ENCODE data around the gene CYP4F12.

CYP4F12 gene

GRCh38 chr19:15666186-15666585 is 6.7 kb upstream of the CYP4F12 start:
- DNase-seq (ENCODE audit: low spot score): no peak
- H3K18ac ChIP-seq (ENCODE audit: low read length): no peak overlapping the region
- H2AFZ ChIP-seq (ENCODE audit: low read length): no peak overlapping the region
- H4K91ac ChIP-seq (ENCODE audit: low read depth, low read length, poor library complexity): no peak overlapping the region
- no peak overlapping the region for H2BK12ac ChIP-seq (ENCODE audit: low read length)
- H3K4me2 ChIP-seq (ENCODE audit: insufficient read depth, low read length, poor library complexity, severe bottlenecking): no peak overlapping the region
- no peak overlapping the region for H3K4ac ChIP-seq (ENCODE audit: low read length)
- no peak overlapping the region for H2BK120ac ChIP-seq (ENCODE audit: low read depth, low read length)
- H3K27ac ChIP-seq (replicated peaks; ENCODE audit: low read length): no peak overlapping the region
- H4K8ac ChIP-seq (ENCODE audit: low read depth, low read length): no peak overlapping the region
- H3K4me3 ChIP-seq (ENCODE audit: low read length in 2 of 2): no peak overlapping the region
- no peak overlapping the region for H3K23ac ChIP-seq (ENCODE audit: low read depth, low read length, poor library complexity)
- no peak overlapping the region for H2BK15ac ChIP-seq (ENCODE audit: low read length)
- no peak overlapping the region for H3K14ac ChIP-seq (ENCODE audit: low read length)
- H2BK5ac ChIP-seq (ENCODE audit: low read length): no peak overlapping the region
- no peaks in the 10 kb centered on the region for H3K4me1 ChIP-seq (ENCODE audit: control insufficient read depth in 2 of 2, insufficient read depth in 1 of 2, low read depth in 1 of 2, low read length in 2 of 2)
- no CpG with 5 or more reads among the region's 1 CpG for WGBS, 2 donors (ENCODE audit: extremely low coverage in 2 of 2, insufficient read length in 2 of 2, insufficient replicate concordance in 1 of 2)
- no peaks in the 10 kb centered on the region for H3K27me3 ChIP-seq (ENCODE audit: control insufficient read depth in 3 of 3, insufficient read depth in 3 of 3, low read depth in 1 of 3, low read length in 3 of 3)
- peaks cover 0 to 35% of the 10 kb centered on the region in 2 donors for H3K9me3 ChIP-seq (replicated peaks in 1 of 2; ENCODE audit: control insufficient read depth in 2 of 2, insufficient read depth in 1 of 2, low read depth in 1 of 2, low read length in 2 of 2)
- peaks cover 0 to 1% of the 10 kb centered on the region in 2 donors for H3K36me3 ChIP-seq (replicated peaks in 1 of 2; ENCODE audit: control insufficient read depth in 2 of 2, insufficient read depth in 2 of 2, low read length in 2 of 2)
- no peak overlapping the region for H3K9ac ChIP-seq (ENCODE audit: low read depth, low read length, poor library complexity)
- no peaks in the 10 kb centered on the region for H3K79me1 ChIP-seq (ENCODE audit: low read depth, low read length)
- H2AK5ac ChIP-seq (ENCODE audit: low read depth, low read length): no peak overlapping the region

GRCh38 chr19:15666883-15667282 is 6.0 kb upstream of the CYP4F12 start:
- H3K23ac ChIP-seq (ENCODE audit: low read depth, low read length, poor library complexity): no peak overlapping the region
- DNase-seq (ENCODE audit: low spot score): no peak
- no peak overlapping the region for H3K14ac ChIP-seq (ENCODE audit: low read length)
- H2BK120ac ChIP-seq (ENCODE audit: low read depth, low read length): no peak overlapping the region
- no peaks in the 10 kb centered on the region for H3K27me3 ChIP-seq (ENCODE audit: control insufficient read depth in 3 of 3, insufficient read depth in 3 of 3, low read depth in 1 of 3, low read length in 3 of 3)
- H2BK15ac ChIP-seq (ENCODE audit: low read length): no peak overlapping the region
- no peak overlapping the region for H2AFZ ChIP-seq (ENCODE audit: low read length)
- H4K8ac ChIP-seq (ENCODE audit: low read depth, low read length): no peak overlapping the region
- H3K9me3 ChIP-seq (replicated peaks in 1 of 2; ENCODE audit: control insufficient read depth in 2 of 2, insufficient read depth in 1 of 2, low read depth in 1 of 2, low read length in 2 of 2): peaks cover 0 to 39% of the 10 kb centered on the region in 2 donors
- H3K4me1 ChIP-seq (ENCODE audit: control insufficient read depth in 2 of 2, insufficient read depth in 1 of 2, low read depth in 1 of 2, low read length in 2 of 2): no peaks in the 10 kb centered on the region
- WGBS, 2 donors (ENCODE audit: extremely low coverage in 2 of 2, insufficient read length in 2 of 2, insufficient replicate concordance in 1 of 2): no CpG with 5 or more reads among the region's 4 CpGs
- no peak overlapping the region for H2BK5ac ChIP-seq (ENCODE audit: low read length)
- H3K27ac ChIP-seq (replicated peaks; ENCODE audit: low read length): no peak overlapping the region
- no peaks in the 10 kb centered on the region for H3K79me1 ChIP-seq (ENCODE audit: low read depth, low read length)
- H3K36me3 ChIP-seq (replicated peaks in 1 of 2; ENCODE audit: control insufficient read depth in 2 of 2, insufficient read depth in 2 of 2, low read length in 2 of 2): peaks cover 0 to 1% of the 10 kb centered on the region in 2 donors
- H2AK5ac ChIP-seq (ENCODE audit: low read depth, low read length): no peak overlapping the region
- no peak overlapping the region for H3K4me2 ChIP-seq (ENCODE audit: insufficient read depth, low read length, poor library complexity, severe bottlenecking)
- H3K9ac ChIP-seq (ENCODE audit: low read depth, low read length, poor library complexity): no peak overlapping the region
- H2BK12ac ChIP-seq (ENCODE audit: low read length): no peak overlapping the region
- no peak overlapping the region for H4K91ac ChIP-seq (ENCODE audit: low read depth, low read length, poor library complexity)
- no peak overlapping the region for H3K4me3 ChIP-seq (ENCODE audit: low read length in 2 of 2)
- no peak overlapping the region for H3K4ac ChIP-seq (ENCODE audit: low read length)
- no peak overlapping the region for H3K18ac ChIP-seq (ENCODE audit: low read length)

DNA sequence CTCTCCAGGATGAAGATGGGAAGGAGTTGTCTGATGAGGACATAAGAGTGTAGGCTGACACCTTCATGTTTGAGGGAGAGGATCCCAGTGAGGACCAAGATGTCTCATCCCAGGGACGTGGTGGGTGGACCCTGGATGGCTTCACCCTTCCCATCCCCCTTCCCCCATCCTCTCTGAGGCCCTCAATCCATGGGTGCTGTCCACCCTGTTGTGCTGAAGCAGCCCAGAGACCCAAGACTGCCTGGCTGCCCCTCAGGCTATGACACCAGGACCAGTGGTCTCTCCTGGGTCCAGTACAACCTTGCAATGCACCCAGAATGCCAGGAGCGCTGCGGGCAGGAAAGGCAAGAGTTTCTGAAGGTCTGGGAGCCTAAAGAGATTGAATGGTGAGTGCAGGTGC is 3.4 kb upstream of the CYP4F12 start:
- Histone ChIP-seq H3K4me2 (ENCODE audit: insufficient read depth, low read length, poor library complexity, severe bottlenecking) (no peak overlapping the region), H3K4me3 (ENCODE audit: low read length in 2 of 2) (no peak overlapping the region), H3K9ac (ENCODE audit: low read depth, low read length, poor library complexity) (no peak overlapping the region), H3K79me1 (ENCODE audit: low read depth, low read length) (peaks cover 2% of the 10 kb centered on the region), H2BK5ac (ENCODE audit: low read length) (no peak overlapping the region), H3K9me3 (replicated peaks in 1 of 2; ENCODE audit: control insufficient read depth in 2 of 2, insufficient read depth in 1 of 2, low read depth in 1 of 2, low read length in 2 of 2) (peaks cover 0 to 37% of the 10 kb centered on the region in 2 donors), H2BK12ac (ENCODE audit: low read length) (no peak overlapping the region), H3K23ac (ENCODE audit: low read depth, low read length, poor library complexity) (no peak overlapping the region), H3K18ac (ENCODE audit: low read length) (no peak overlapping the region), H3K4ac (ENCODE audit: low read length) (no peak overlapping the region), H4K91ac (ENCODE audit: low read depth, low read length, poor library complexity) (no peak overlapping the region), H3K4me1 (ENCODE audit: control insufficient read depth in 2 of 2, insufficient read depth in 1 of 2, low read depth in 1 of 2, low read length in 2 of 2) (no peaks in the 10 kb centered on the region), H2AK5ac (ENCODE audit: low read depth, low read length) (no peak overlapping the region), H2BK120ac (ENCODE audit: low read depth, low read length) (no peak overlapping the region), H3K27me3 (ENCODE audit: control insufficient read depth in 3 of 3, insufficient read depth in 3 of 3, low read depth in 1 of 3, low read length in 3 of 3) (no peaks in the 10 kb centered on the region), H2BK15ac (ENCODE audit: low read length) (no peak overlapping the region), H3K27ac (replicated peaks; ENCODE audit: low read length) (no peak overlapping the region), H2AFZ (ENCODE audit: low read length) (no peak overlapping the region), H3K14ac (ENCODE audit: low read length) (no peak overlapping the region), H4K8ac (ENCODE audit: low read depth, low read length) (no peak overlapping the region), H3K36me3 (replicated peaks in 1 of 2; ENCODE audit: control insufficient read depth in 2 of 2, insufficient read depth in 2 of 2, low read length in 2 of 2) (no peaks in the 10 kb centered on the region)
- WGBS, 2 donors (ENCODE audit: extremely low coverage in 2 of 2, insufficient read length in 2 of 2, insufficient replicate concordance in 1 of 2): no CpG with 5 or more reads among the region's 3 CpGs
- no peak for DNase-seq (ENCODE audit: low spot score)

DNA sequence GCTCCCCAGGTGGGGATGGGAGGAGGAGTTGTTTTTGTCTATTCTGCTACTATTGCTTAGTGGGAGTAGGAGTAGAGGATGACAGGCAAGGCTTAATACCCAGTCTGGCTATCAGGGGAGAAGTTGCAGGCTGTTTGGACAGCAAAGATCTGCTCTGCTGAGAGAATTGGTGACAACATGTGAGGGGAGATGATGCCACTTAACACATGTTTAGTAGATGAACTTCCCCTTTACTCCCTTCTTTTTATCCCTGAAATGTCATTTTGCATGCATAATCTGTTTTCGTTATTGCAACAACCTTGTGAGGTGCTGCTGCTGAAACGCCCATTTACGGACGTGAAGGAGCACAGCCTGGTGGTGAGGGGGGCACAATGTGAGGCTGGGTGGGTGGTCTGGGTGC is 3.0 kb upstream of the CYP4F12 start:
- H3K9me3 ChIP-seq (replicated peaks in 1 of 2; ENCODE audit: control insufficient read depth in 2 of 2, insufficient read depth in 1 of 2, low read depth in 1 of 2, low read length in 2 of 2): peaks cover 0 to 39% of the 10 kb centered on the region in 2 donors
- no CpG with 5 or more reads among the region's 4 CpGs for WGBS, 2 donors (ENCODE audit: extremely low coverage in 2 of 2, insufficient read length in 2 of 2, insufficient replicate concordance in 1 of 2)

More for the DNA sequence above, 3.0 kb upstream of the CYP4F12 start:
- H2BK15ac ChIP-seq (ENCODE audit: low read length): no peak overlapping the region
- H4K8ac ChIP-seq (ENCODE audit: low read depth, low read length): no peak overlapping the region
- no peaks in the 10 kb centered on the region for H3K36me3 ChIP-seq (replicated peaks in 1 of 2; ENCODE audit: control insufficient read depth in 2 of 2, insufficient read depth in 2 of 2, low read length in 2 of 2)
- H4K91ac ChIP-seq (ENCODE audit: low read depth, low read length, poor library complexity): no peak overlapping the region
- H3K23ac ChIP-seq (ENCODE audit: low read depth, low read length, poor library complexity): no peak overlapping the region
- no peak overlapping the region for H2BK12ac ChIP-seq (ENCODE audit: low read length)
- H2AFZ ChIP-seq (ENCODE audit: low read length): no peak overlapping the region
- H3K4me2 ChIP-seq (ENCODE audit: insufficient read depth, low read length, poor library complexity, severe bottlenecking): no peak overlapping the region
- DNase-seq (ENCODE audit: low spot score): no peak
- no peak overlapping the region for H3K9ac ChIP-seq (ENCODE audit: low read depth, low read length, poor library complexity)
- no peaks in the 10 kb centered on the region for H3K27me3 ChIP-seq (ENCODE audit: control insufficient read depth in 3 of 3, insufficient read depth in 3 of 3, low read depth in 1 of 3, low read length in 3 of 3)
- H2BK120ac ChIP-seq (ENCODE audit: low read depth, low read length): no peak overlapping the region
- H2BK5ac ChIP-seq (ENCODE audit: low read length): no peak overlapping the region
- H3K18ac ChIP-seq (ENCODE audit: low read length): no peak overlapping the region
- H3K4ac ChIP-seq (ENCODE audit: low read length): no peak overlapping the region
- H3K4me1 ChIP-seq (ENCODE audit: control insufficient read depth in 2 of 2, insufficient read depth in 1 of 2, low read depth in 1 of 2, low read length in 2 of 2): no peaks in the 10 kb centered on the region
- no peak overlapping the region for H3K4me3 ChIP-seq (ENCODE audit: low read length in 2 of 2)
- H2AK5ac ChIP-seq (ENCODE audit: low read depth, low read length): no peak overlapping the region
- H3K79me1 ChIP-seq (ENCODE audit: low read depth, low read length): peaks cover 2% of the 10 kb centered on the region
- no peak overlapping the region for H3K14ac ChIP-seq (ENCODE audit: low read length)
- no peak overlapping the region for H3K27ac ChIP-seq (replicated peaks; ENCODE audit: low read length)
